ENCODE measurements around the gene CEMIP. TPM values are rescaled to one million over a fixed set of nuclear protein-coding genes. Genes with fewer than 3 reads are reported as not detected.

The CEMIP gene
- total RNA-seq, 4 donors from 2014 or later: 0.21 to 1.4 (median 1.2) TPM; not detected in 1

- no peak for DNase-seq (ENCODE audit: low spot score in 2 of 2)
- H3K27me3 ChIP-seq: no peaks in the 10 kb centered on the region
- WGBS, 2 donors: 93 to 98% methylated on average over 4 of the region's 4 CpGs
- no peaks in the 10 kb centered on the region for H3K9me3 ChIP-seq
- H3K4me3 ChIP-seq: no peak overlapping the region
- H3K27ac ChIP-seq: no peak overlapping the region
- no peak for TF ChIP-seq CTCF (IDR thresholded peaks at IDR 0.05)
- H3K36me3 ChIP-seq: peaks cover 0 to 52% (median 0%) of the 10 kb centered on the region in 3 donors
- H3K4me1 ChIP-seq: no peaks in the 10 kb centered on the region
These were observed 145.1 kb downstream of the CEMIP start for GRCh38 chr15:80924278-80924677.

DNA sequence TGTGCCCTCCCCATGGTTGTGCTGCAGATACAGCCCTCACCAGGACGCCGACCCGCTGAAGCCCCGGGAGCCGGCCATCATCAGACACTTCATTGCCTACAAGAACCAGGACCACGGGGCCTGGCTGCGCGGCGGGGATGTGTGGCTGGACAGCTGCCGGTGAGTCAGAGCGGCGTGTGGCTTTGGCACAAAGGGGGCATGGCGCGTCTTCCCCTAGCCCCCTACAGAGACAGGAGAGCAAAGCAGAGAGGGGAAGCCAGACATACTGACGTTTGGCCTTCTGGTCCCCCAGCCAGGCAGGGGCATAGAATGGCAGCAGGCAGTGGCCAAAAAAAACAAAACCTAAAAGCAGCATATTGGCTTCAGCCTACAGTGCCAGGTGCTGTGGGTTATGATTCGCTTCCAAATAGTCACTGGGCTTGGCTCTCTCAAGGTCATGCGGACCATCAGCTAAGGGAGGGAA lies 146.5 kb downstream of the CEMIP start:
- 87 to 92% methylated on average over 17 of the region's 17 CpGs for WGBS, 2 donors
- Histone ChIP-seq H3K4me1 (no peaks in the 10 kb centered on the region), H3K9me3 (no peaks in the 10 kb centered on the region), H3K27me3 (no peaks in the 10 kb centered on the region), H3K36me3 (peaks cover 0 to 55% (median 0%) of the 10 kb centered on the region in 3 donors), H3K27ac (no peak overlapping the region), H3K4me3 (no peak overlapping the region)
- no peak for DNase-seq (ENCODE audit: low spot score in 2 of 2)
- no peak for TF ChIP-seq EP300 (IDR thresholded peaks at IDR 0.05)
- no peak for TF ChIP-seq CTCF (IDR thresholded peaks at IDR 0.05)

- Histone ChIP-seq H3K27me3 (no peaks in the 10 kb centered on the region), H3K4me3 (no peak overlapping the region), H3K4me1 (no peaks in the 10 kb centered on the region), H3K27ac (no peak overlapping the region), H3K36me3 (peaks cover 0 to 59% (median 0%) of the 10 kb centered on the region in 3 donors), H3K9me3 (no peaks in the 10 kb centered on the region)
- 88 to 92% methylated on average over 3 of the region's 3 CpGs for WGBS, 2 donors
- TF ChIP-seq POLR2A (IDR thresholded peaks at IDR 0.05) (no peak), EP300 (IDR thresholded peaks at IDR 0.05) (no peak), CTCF (IDR thresholded peaks at IDR 0.05) (no peak)
- no peak for DNase-seq (ENCODE audit: low spot score in 2 of 2)
These were observed 147.0 kb downstream of the CEMIP start for GRCh38 chr15:80926126-80926525.

DNA sequence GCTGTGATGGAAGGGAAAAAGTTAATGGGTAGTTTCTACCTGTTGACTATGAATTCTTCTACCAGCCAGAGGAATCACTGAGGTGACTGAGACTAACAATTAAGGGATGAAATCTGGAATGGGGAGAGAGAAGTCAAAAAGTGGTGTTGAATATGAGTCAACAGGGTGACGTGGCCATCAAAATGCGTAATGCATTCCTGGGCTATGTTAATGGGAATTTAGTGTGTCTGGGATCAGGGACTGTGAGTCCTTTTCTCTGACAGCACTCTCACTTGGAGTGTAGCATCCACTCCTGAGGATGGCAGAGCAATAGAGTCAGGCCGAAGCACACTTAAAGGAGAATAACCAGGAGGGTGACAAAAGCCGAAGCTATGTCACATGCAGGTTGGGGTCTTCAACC lies 150.1 kb downstream of the CEMIP start:
- 91 to 98% methylated on average over 4 of the region's 4 CpGs for WGBS, 2 donors
- H3K9me3 ChIP-seq: no peaks in the 10 kb centered on the region
- no peak for DNase-seq (ENCODE audit: low spot score in 2 of 2)
- no peak overlapping the region for H3K27ac ChIP-seq
- H3K4me3 ChIP-seq: no peak overlapping the region
- no peaks in the 10 kb centered on the region for H3K27me3 ChIP-seq
- H3K4me1 ChIP-seq: peaks cover 0 to 17% (median 0%) of the 10 kb centered on the region in 4 donors
- peaks cover 0 to 32% (median 0%) of the 10 kb centered on the region in 3 donors for H3K36me3 ChIP-seq
- TF ChIP-seq EP300 (IDR thresholded peaks at IDR 0.05) (no peak), CTCF (IDR thresholded peaks at IDR 0.05) (no peak), POLR2A (IDR thresholded peaks at IDR 0.05) (no peak)

DNA sequence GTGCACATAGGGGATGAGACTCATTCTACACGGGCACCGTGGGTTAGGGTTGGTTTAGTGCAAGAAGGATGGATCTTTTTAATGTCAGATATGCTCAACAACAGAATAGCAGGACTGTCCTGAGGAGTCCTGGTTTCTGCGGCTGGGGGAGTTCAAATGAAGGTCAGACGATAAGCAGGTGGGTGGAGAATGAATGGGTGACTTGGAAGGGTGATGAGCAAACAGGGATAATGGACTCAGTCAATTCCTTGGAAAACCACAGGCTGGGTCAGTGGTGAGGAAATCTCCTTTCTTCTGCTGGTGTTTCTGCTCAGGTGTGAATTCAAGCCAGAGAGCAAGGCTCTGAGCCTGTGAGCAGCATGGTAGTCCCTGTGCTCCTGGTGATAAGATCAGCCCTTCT lies 150.5 kb downstream of the CEMIP start:
- peaks cover 0 to 18% (median 0%) of the 10 kb centered on the region in 4 donors for H3K4me1 ChIP-seq
- TF ChIP-seq POLR2A (IDR thresholded peaks at IDR 0.05): no peak
- TF ChIP-seq CTCF (IDR thresholded peaks at IDR 0.05): no peak
- TF ChIP-seq EP300 (IDR thresholded peaks at IDR 0.05): no peak
- no peak overlapping the region for H3K27ac ChIP-seq
- H3K4me3 ChIP-seq: no peak overlapping the region
- DNase-seq (ENCODE audit: low spot score in 2 of 2): no peak
- 84 to 91% methylated on average over 4 of the region's 4 CpGs for WGBS, 2 donors
- H3K9me3 ChIP-seq: no peaks in the 10 kb centered on the region
- H3K36me3 ChIP-seq: peaks cover 0 to 28% (median 0%) of the 10 kb centered on the region in 3 donors
- H3K27me3 ChIP-seq: no peaks in the 10 kb centered on the region
